VCaP (cell line): ENCODE results near the gene ZNF334.
A peak's percentile ranks its signal among the peaks of the same experiment; 100 is the strongest.

Experiments
- H3K27ac ChIP-seq: fragments of 450-650 bp; 2 replicates; pipeline ENCODE4 v1.5.1; 2017
- CTCF ChIP-seq: fragments of 450-650 bp; conservative IDR thresholded peaks from 2 replicates; pipeline ENCODE4 v1.5.1; 2017; ENCODE audit warnings: mild to moderate bottlenecking, moderate library complexity

ZNF334 gene

GRCh38 chr20:46464451-46464850 lies 48.9 kb downstream of the ZNF334 start:
- no peak overlapping the region for H3K27ac ChIP-seq
- no peak for TF ChIP-seq CTCF

- no peak overlapping the region for H3K27ac ChIP-seq
- no peak for TF ChIP-seq CTCF
Observed at GRCh38 chr20:46463852-46464251, 49.5 kb downstream of the ZNF334 start.

GRCh38 chr20:46461808-46462207 lies 51.6 kb downstream of the ZNF334 start:
- H3K27ac ChIP-seq = no peak overlapping the region
- TF ChIP-seq CTCF = no peak

- no peak for TF ChIP-seq CTCF
- peak overlapping the region; percentile 25; the same call in 1 of the 2 replicates for H3K27ac ChIP-seq
Observed at GRCh38 chr20:46458866-46459750, 54.3 kb downstream of the ZNF334 start.

GRCh38 chr20:46456255-46457028 lies 56.9 kb downstream of the ZNF334 start:
- TF ChIP-seq CTCF = no peak
- H3K27ac ChIP-seq = no peak overlapping the region

- H3K27ac ChIP-seq = no peak overlapping the region
- no peak for TF ChIP-seq CTCF
Observed at GRCh38 chr20:46455729-46456128, 57.6 kb downstream of the ZNF334 start.
